ENCODE data around the gene FILIP1L. TPM values are rescaled to one million over a fixed set of nuclear protein-coding genes. Genes with fewer than 3 reads are reported as not detected.

FILIP1L gene
- total RNA-seq, 4 donors from 2014 or later: 87.1 to 115 (median 99.6) TPM

GRCh38 chr3:99972380-99973104, 141.8 kb downstream of the FILIP1L start:
- intact Hi-C loops (cut with DNase I; ENCODE audit: low total_unique reads): loop anchor here (5.0 kb wide), 2 partner anchors 55 to 140 kb away; partner anchors contain the start of gene FILIP1L
- Histone ChIP-seq H3K9me3 (no peaks in the 10 kb centered on the region), H3K4me3 (peak overlapping the region in 1 of 4 donors; percentile 20), H3K27ac (peak overlapping the region; percentile 74 to 84 (median 77)), H3K36me3 (no peaks in the 10 kb centered on the region), H3K4me1 (peaks cover 51 to 58% of the 10 kb centered on the region in 2 donors), H3K27me3 (no peaks in the 10 kb centered on the region)
- DNase-seq: peak; percentile 61 to 74
- ATAC-seq: peak; percentile 90 to 92
- in situ Hi-C loops (cut with MboI; ENCODE audit: low sequenced_read_pairs in 4 of 4): no loop called here
- TF ChIP-seq POLR2A (IDR thresholded peaks at IDR 0.05) (no peak), CTCF (IDR thresholded peaks at IDR 0.05 in 4 of 5, conservative IDR thresholded peaks at IDR 0.05 in 1 of 5) (no peak)

- Histone ChIP-seq H3K4me1 (peaks cover 59 to 66% of the 10 kb centered on the region in 2 donors), H3K4me3 (no peak overlapping the region), H3K36me3 (no peaks in the 10 kb centered on the region), H3K27ac (peak overlapping the region; percentile 74 to 84 (median 77)), H3K9me3 (no peaks in the 10 kb centered on the region), H3K27me3 (no peaks in the 10 kb centered on the region)
- ATAC-seq (peak in 1 of 2 donors; percentile 37), DNase-seq (no peak)
- intact Hi-C loops (cut with DNase I; ENCODE audit: low total_unique reads): loop anchor here (5.0 kb wide), 2 partner anchors 56 to 141 kb away; partner anchors contain the start of gene FILIP1L
- in situ Hi-C loops (cut with MboI; ENCODE audit: low sequenced_read_pairs in 4 of 4): no loop called here
- TF ChIP-seq CTCF (IDR thresholded peaks at IDR 0.05 in 4 of 5, conservative IDR thresholded peaks at IDR 0.05 in 1 of 5) (no peak), POLR2A (IDR thresholded peaks at IDR 0.05) (no peak)
These were observed 142.5 kb downstream of the FILIP1L start for GRCh38 chr3:99971761-99972160.

- no peaks in the 10 kb centered on the region for H3K9me3 ChIP-seq
- in situ Hi-C loops (cut with MboI; ENCODE audit: low sequenced_read_pairs in 4 of 4): no loop called here
- no peak overlapping the region for H3K4me3 ChIP-seq
- no peak for DNase-seq
- no peaks in the 10 kb centered on the region for H3K27me3 ChIP-seq
- H3K36me3 ChIP-seq: no peaks in the 10 kb centered on the region
- ATAC-seq: no peak
- no peak for TF ChIP-seq CTCF (IDR thresholded peaks at IDR 0.05 in 4 of 5, conservative IDR thresholded peaks at IDR 0.05 in 1 of 5)
- no peak for TF ChIP-seq POLR2A (IDR thresholded peaks at IDR 0.05)
- peaks cover 75 to 82% of the 10 kb centered on the region in 2 donors for H3K4me1 ChIP-seq
- peak overlapping the region; percentile 75 to 84 (median 81) for H3K27ac ChIP-seq
- intact Hi-C loops (cut with DNase I; ENCODE audit: low total_unique reads): loop anchor here (5.0 kb wide), 2 partner anchors 57 to 142 kb away; partner anchors contain the start of gene FILIP1L
These were observed 144.1 kb downstream of the FILIP1L start for GRCh38 chr3:99970198-99970597.

- in situ Hi-C loops (cut with MboI; ENCODE audit: low sequenced_read_pairs in 4 of 4) (no loop called here), intact Hi-C loops (cut with DNase I; ENCODE audit: low total_unique reads) (loop anchor here (10.0 kb wide), 1 partner anchor 296 kb away; the partner anchor contains the start of gene TBC1D23)
- TF ChIP-seq POLR2A (IDR thresholded peaks at IDR 0.05) (no peak), CTCF (IDR thresholded peaks at IDR 0.05 in 4 of 5, conservative IDR thresholded peaks at IDR 0.05 in 1 of 5) (no peak)
- Histone ChIP-seq H3K27ac (peak overlapping the region; percentile 75 to 84 (median 81)), H3K9me3 (no peaks in the 10 kb centered on the region), H3K4me1 (peaks cover 81 to 83% of the 10 kb centered on the region in 2 donors), H3K36me3 (no peaks in the 10 kb centered on the region), H3K4me3 (no peak overlapping the region), H3K27me3 (no peaks in the 10 kb centered on the region)
- no peak for ATAC-seq
- DNase-seq: no peak
These were observed 145.2 kb downstream of the FILIP1L start for GRCh38 chr3:99969136-99969535.
